Activated CD8-positive, alpha-beta memory T cell treated with anti-CD3 and anti-CD28 coated beads for 4 hours (primary cell): ENCODE measurements around the gene CARS1.
"Not testable (repeated sequence)": the region's sequence is repeated elsewhere in the genome, so short reads cannot be mapped to it uniquely, and the experiment has no call there.

Source experiments
- DNase-seq, 2 donors: peaks; one replicate each; pipeline ENCODE4 v3.0.0-alpha.2; 2020; ENCODE audit warnings: low read depth in 2 of 2

The CARS1 gene

GRCh38 chr11:3090096-3090901, 33.1 kb upstream of the CARS1 start:
- DNase-seq: no peak

DNA sequence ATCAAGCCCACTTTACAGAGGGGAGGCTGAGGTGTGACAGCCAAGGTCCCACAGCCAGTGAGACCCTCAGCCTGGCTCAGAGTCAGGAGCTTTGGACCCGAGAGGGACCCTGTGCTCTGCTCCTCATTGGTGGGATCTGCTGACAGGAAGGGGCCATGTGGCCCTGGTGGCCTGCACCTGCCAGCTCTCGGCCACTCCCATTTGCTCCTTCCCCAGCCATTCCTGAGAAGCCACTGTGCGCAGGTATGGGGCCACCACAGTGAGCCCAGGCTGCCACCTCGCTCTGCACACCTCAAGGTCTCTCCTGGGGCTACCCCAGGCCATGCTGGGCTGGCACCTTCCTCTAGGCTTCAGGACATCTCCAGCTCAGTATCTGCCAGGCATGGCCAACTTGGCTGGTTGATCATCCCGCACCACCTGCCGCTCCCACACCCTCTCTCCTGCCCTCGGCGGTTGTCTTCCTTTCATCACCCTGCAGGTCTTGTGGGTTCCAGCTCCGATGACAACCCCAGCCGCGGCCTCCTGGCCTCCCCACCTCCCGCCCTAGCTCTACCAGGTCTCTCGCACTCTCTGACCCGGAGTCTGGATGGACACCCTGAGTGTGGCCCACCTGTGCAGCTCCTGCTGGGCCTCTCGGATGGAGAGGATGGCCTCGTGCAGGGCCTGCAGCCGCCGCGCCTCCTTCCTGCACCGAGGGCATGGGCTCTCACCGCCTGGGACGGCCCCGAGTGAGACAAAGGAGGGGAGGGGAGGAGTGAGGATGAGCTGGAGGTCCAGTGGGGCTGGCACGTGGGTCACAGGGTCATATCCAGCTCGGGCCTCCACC, 32.2 kb upstream of the CARS1 start:
- DNase-seq: no peak

DNA sequence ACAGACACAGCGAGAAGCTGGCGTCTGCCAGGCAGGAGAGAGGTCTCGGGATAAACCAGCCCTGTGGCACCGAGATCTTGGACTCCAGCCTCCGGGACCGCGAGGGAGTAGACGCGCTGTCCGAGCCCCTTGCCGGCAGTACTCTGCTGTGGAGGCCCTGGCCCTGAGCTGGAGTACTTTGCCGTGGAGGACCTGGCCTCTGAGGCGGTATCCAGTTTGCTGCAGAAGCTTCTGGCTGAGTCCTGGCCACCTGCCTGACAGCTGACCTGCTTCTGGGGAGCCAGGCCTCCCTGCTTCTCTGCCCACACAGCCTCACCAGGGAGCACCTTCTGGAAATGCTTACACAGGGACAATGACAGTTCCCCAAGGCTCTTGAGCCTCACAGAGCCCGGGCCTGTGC, 31.6 kb upstream of the CARS1 start:
- no peak for DNase-seq

DNA sequence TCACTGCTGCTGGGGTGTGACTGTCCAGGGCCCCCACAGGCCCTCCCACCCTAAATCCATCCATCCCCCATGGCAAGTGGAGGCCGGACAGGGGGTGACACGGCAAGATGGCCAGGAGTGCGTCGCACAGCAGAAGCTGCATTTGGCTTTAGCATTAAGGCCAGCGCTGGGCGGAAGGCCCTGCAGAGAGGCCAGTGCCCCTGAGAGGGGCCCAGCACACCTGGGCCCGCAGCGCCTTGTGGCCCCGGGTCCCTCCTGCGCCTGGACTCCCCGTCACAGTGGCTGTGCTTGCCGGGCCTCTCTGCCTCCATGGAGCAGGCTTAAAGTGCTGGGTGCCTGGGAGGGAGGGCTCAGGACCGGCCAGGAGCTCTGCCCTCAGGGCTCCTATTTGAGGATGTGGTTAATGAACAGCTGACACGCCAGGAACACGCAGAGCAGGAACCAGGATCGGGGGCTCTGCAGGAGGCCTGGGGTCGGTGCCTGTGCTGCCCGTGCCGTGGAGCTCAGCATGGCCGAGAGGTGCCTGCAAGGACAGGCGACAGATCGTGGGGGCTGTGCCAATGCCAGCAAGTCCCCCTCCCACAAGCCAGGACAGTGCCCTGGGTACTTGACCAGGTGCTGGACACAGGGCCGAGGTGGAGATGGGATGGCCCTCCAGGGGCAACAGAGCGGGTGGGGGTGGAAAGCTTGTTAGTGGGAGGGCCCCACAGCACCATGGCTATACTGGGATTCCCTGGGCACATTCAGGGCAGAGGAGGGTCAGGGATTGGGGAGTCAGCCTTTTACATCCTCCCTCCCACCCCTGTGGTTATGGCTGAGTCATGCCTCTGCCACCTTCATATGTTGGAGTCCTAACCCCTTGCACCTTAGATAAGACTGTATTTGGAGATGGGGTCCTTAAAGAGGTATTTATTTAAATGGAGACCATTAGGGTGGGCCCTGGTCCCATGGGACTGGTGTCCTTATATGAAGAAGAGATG, 30.9 kb upstream of the CARS1 start:
- DNase-seq: no peak

- DNase-seq: no peak
Observed at GRCh38 chr11:3087373-3087772, 30.1 kb upstream of the CARS1 start.

GRCh38 chr11:3086671-3087150, 29.5 kb upstream of the CARS1 start:
- no peak for DNase-seq

DNA sequence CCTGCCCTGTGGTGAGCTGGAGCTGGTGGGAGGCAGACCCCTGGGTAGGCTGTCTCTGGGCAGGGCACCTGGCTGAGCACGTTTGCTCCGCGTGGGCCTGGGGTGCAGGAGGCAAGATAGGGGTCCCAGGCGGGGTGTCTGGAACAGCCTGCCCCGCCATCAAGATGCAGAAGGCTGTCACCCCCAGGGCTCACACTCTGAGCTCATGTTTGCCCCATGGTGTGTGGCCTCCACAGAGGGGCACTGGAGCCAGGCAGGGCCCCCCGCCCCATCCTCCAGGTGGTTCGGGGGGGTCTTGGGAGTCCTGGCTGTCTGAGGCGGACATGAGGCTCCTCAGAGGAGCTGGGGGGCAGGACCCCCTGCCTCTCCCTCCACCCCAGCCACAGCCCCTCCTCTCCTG, 28.9 kb upstream of the CARS1 start:
- no peak for DNase-seq

GRCh38 chr11:3085052-3085451, 27.8 kb upstream of the CARS1 start:
- DNase-seq: no peak

- DNase-seq: no peak
Observed at GRCh38 chr11:3083321-3083720, 26.1 kb upstream of the CARS1 start.

GRCh38 chr11:3081386-3081751, 24.1 kb upstream of the CARS1 start:
- no peak for DNase-seq

- DNase-seq: no peak
Observed at GRCh38 chr11:3080733-3081385, 23.6 kb upstream of the CARS1 start.

DNA sequence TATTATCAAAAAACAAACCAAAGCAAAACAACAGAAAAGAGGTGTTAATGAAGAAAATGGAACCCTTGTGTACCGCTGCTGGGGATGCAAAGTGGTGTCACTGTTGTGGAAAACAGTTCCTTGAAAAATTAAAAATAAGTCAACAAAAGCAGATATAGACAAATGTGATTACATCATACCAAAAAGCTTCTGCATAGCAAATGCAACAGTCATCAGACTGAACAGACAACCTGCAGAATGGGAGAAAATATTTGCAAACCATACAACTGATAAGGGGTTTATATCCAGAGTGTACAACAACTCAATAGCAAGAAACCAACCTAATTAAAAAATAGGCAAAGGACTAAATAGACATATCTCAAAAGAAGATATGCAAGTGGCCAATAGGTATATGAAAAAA, 22.9 kb upstream of the CARS1 start:
- DNase-seq: no peak

- DNase-seq: no peak
Observed at GRCh38 chr11:3077846-3078440, 20.7 kb upstream of the CARS1 start.

DNA sequence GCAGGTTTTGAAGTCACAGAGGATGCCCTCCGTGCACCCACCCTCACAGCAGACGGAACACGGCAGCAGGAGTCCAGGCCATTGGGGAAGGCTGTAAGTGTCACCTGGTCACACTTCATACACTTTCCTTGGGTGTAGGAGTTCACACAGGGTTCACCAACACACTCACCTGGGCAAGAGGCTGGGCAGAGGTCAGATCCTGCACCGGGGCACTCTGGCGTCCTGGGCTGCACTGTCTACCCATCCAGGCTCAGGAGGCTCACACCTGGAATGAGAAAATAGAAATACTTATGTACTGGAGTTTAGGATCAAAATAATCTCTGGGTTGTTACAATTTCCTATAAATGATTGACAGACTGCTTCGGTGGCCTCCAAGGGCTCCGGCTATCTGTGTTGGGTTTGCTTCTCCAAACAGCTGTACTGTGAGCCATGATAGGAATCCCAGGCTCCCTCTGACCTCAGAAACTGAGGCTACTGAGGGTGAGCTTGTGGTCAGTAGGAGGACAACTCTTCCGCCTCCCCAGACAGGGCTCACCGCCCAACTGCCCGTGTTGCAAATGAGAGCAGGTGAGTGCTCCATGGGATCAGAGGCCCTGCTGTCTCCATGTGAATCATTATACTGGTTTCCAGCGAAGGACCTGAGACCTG, 20.1 kb upstream of the CARS1 start:
- DNase-seq: no peak

GRCh38 chr11:3074912-3075589, 17.8 kb upstream of the CARS1 start:
- DNase-seq: no peak

- DNase-seq: no peak
Observed at GRCh38 chr11:3073029-3073435, 15.8 kb upstream of the CARS1 start.

DNA sequence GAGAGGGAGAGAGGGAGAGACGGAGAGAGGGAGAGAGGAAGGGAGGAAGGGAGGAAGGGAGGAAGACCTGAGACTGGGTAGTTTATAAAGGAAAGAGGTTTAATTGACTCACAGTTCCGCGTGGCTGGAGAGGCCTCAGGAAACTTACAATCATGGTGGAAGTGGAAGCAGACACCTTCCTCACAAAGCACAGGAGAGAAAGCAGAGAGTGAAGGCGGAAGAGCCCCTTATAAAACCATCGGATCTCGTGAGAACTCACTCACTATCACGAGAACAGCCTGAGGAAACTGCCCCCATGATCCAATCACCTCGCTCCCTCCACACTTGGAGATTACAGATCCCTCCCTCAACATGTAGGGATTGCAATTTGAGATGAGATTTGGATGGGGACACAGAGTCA, 12.2 kb upstream of the CARS1 start:
- DNase-seq: no peak

GRCh38 chr11:3066308-3066707, 9.1 kb upstream of the CARS1 start:
- not testable (repeated sequence) for DNase-seq

DNA sequence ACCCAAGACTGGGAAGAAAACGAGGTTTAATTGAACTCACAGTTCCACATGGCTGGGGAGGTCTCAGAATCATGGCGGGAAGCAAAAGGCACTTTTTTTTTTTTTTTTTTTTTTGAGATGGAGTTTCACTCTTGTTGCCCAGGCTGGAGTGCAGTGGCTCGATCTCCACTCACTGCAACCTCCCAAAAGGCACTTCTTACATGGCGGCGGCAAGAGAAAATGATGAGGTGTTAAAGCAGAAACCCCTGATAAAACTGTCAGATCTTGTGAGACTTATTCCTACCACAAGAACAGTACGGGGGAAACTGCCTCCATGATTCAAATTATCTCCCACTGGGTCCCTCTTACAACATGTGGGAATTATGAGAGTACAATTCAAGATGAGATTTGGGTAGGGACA, 7.5 kb upstream of the CARS1 start:
- DNase-seq: not testable (repeated sequence)

- DNase-seq: not testable (repeated sequence)
Observed at GRCh38 chr11:3063876-3064275, 6.7 kb upstream of the CARS1 start.
